ENCODE data around the gene TASL.

GRCh38 chrX:30580641-30581040 lies 3.1 kb upstream of the TASL start:
- no peak for TF ChIP-seq CTCF (IDR thresholded peaks at IDR 0.05; ENCODE audit: insufficient read depth, low read length)
- no peak for TF ChIP-seq REST (IDR thresholded peaks at IDR 0.05; ENCODE audit: insufficient replicate concordance, low read depth)
- TF ChIP-seq POLR2AphosphoS5 (IDR thresholded peaks at IDR 0.05; ENCODE audit: low read depth), result no peak

All from HL-60 (cell line).